ENCODE data around the gene YY2. TPM values are rescaled to one million over a fixed set of nuclear protein-coding genes. Genes with fewer than 3 reads are reported as not detected.

Gene YY2
- polyA plus RNA-seq, 1 donor from 2014 or later, result 2.4 TPM

- Histone ChIP-seq H3K27me3 (ENCODE audit: insufficient read depth, low read depth, low read length) (no peaks in the 10 kb centered on the region), H4K20me1 (ENCODE audit: insufficient read depth) (no peaks in the 10 kb centered on the region), H3K9ac (ENCODE audit: low read length) (no peak overlapping the region), H3K79me2 (replicated peaks; ENCODE audit: insufficient read depth, low read length) (no peaks in the 10 kb centered on the region), H2AFZ (ENCODE audit: low read depth, low read length) (no peak overlapping the region), H3F3A (ENCODE audit: insufficient read depth, low read length, poor library complexity, severe bottlenecking) (no peaks in the 10 kb centered on the region), H3K36me3 (ENCODE audit: insufficient read depth, low read length) (no peaks in the 10 kb centered on the region), H3K9me2 (ENCODE audit: insufficient read depth, low read length) (no peaks in the 10 kb centered on the region), H3K4me2 (ENCODE audit: low read length) (no peak overlapping the region), H3K9me3 (ENCODE audit: low read length) (no peaks in the 10 kb centered on the region), H3K4me3 (ENCODE audit: low read length) (no peak overlapping the region), H3K27ac (ENCODE audit: low read length) (no peak overlapping the region)
- TF ChIP-seq SMC3 (conservative IDR thresholded peaks at IDR 0.05; ENCODE audit: poor library complexity) (no peak), POLR2AphosphoS5 (IDR thresholded peaks at IDR 0.05) (no peak), TAF1 (IDR thresholded peaks at IDR 0.05; ENCODE audit: low read depth) (no peak), MXI1 (conservative IDR thresholded peaks at IDR 0.05; ENCODE audit: poor library complexity, severe bottlenecking) (no peak), EZH2 (IDR thresholded peaks at IDR 0.05; ENCODE audit: borderline replicate concordance, insufficient read depth, low read length, poor library complexity, severe bottlenecking) (no peak), EP300 (conservative IDR thresholded peaks at IDR 0.05; ENCODE audit: poor library complexity, severe bottlenecking) (no peak), CTCF (IDR thresholded peaks at IDR 0.05; ENCODE audit: poor library complexity, severe bottlenecking) (no peak), RAD21 (conservative IDR thresholded peaks at IDR 0.05) (no peak), REST (IDR thresholded peaks at IDR 0.05; ENCODE audit: borderline replicate concordance) (no peak)
Measured at GRCh38 chrX:21883258-21883657, 27.5 kb downstream of the YY2 start.

GRCh38 chrX:21885568-21885967 is 29.8 kb downstream of the YY2 start:
- Histone ChIP-seq H3K27ac (ENCODE audit: low read length) (no peak overlapping the region), H3K79me2 (replicated peaks; ENCODE audit: insufficient read depth, low read length) (no peaks in the 10 kb centered on the region), H3K9me2 (ENCODE audit: insufficient read depth, low read length) (no peaks in the 10 kb centered on the region)

More at GRCh38 chrX:21885568-21885967, 29.8 kb downstream of the YY2 start:
- H4K20me1 ChIP-seq (ENCODE audit: insufficient read depth), result no peaks in the 10 kb centered on the region
- no peak for TF ChIP-seq POLR2AphosphoS5 (IDR thresholded peaks at IDR 0.05)
- TF ChIP-seq TAF1 (IDR thresholded peaks at IDR 0.05; ENCODE audit: low read depth), result no peak
- no peak for TF ChIP-seq CTCF (IDR thresholded peaks at IDR 0.05; ENCODE audit: poor library complexity, severe bottlenecking)
- TF ChIP-seq REST (IDR thresholded peaks at IDR 0.05; ENCODE audit: borderline replicate concordance), result no peak
- TF ChIP-seq EP300 (conservative IDR thresholded peaks at IDR 0.05; ENCODE audit: poor library complexity, severe bottlenecking), result no peak
- no peak for TF ChIP-seq EZH2 (IDR thresholded peaks at IDR 0.05; ENCODE audit: borderline replicate concordance, insufficient read depth, low read length, poor library complexity, severe bottlenecking)
- no peak for TF ChIP-seq MXI1 (conservative IDR thresholded peaks at IDR 0.05; ENCODE audit: poor library complexity, severe bottlenecking)
- no peak for TF ChIP-seq SMC3 (conservative IDR thresholded peaks at IDR 0.05; ENCODE audit: poor library complexity)
- no peak overlapping the region for H3K4me2 ChIP-seq (ENCODE audit: low read length)
- no peak overlapping the region for H2AFZ ChIP-seq (ENCODE audit: low read depth, low read length)
- H3F3A ChIP-seq (ENCODE audit: insufficient read depth, low read length, poor library complexity, severe bottlenecking), result no peaks in the 10 kb centered on the region
- no peak overlapping the region for H3K9ac ChIP-seq (ENCODE audit: low read length)
- no peaks in the 10 kb centered on the region for H3K36me3 ChIP-seq (ENCODE audit: insufficient read depth, low read length)
- no peaks in the 10 kb centered on the region for H3K27me3 ChIP-seq (ENCODE audit: insufficient read depth, low read depth, low read length)
- H3K9me3 ChIP-seq (ENCODE audit: low read length), result no peaks in the 10 kb centered on the region
- H3K4me3 ChIP-seq (ENCODE audit: low read length), result no peak overlapping the region
